Keratinocyte (primary cell): Measurements from ENCODE around the gene LOC128125822.
"Not testable (repeated sequence)": the region's sequence is repeated elsewhere in the genome, so short reads cannot be mapped to it uniquely, and the experiment has no call there.

Experiments used
- DNase-seq: peaks from one replicate; pipeline ENCODE4 v3.0.0-alpha.2; 2011; ENCODE audit warnings: low read depth, missing footprints, low spot score
- FAIRE-seq: peaks from 2 replicates; lab custom pipeline; 2011; peaks lifted over from hg19 to GRCh38; lab: Jason Lieb, UNC
- H2AFZ ChIP-seq: 2 replicates; pipeline ENCODE4 v1.6.0; 2012; ENCODE audit warnings: low read length, control low read depth, inconsistent platforms; ENCODE audit not compliant: control insufficient read depth
- H3K27ac ChIP-seq: 2 replicates; pipeline ENCODE4 v1.5.1; 2011; ENCODE audit warnings: low read length; ENCODE audit not compliant: control insufficient read depth, insufficient read depth
- H3K27me3 ChIP-seq: 3 replicates; pipeline ENCODE4 v1.6.0; 2011; ENCODE audit warnings: low read length; ENCODE audit not compliant: control insufficient read depth, insufficient read depth; ENCODE audit errors: extremely low read depth
- H3K36me3 ChIP-seq, 2 experiments: 2 replicates in 1 of 2; 3 replicates in 1 of 2; pipeline ENCODE4 v1.5.1; 2011; ENCODE audit warnings: low read length in 2 of 2, mild to moderate bottlenecking in 1 of 2; ENCODE audit not compliant: control insufficient read depth in 2 of 2, insufficient read depth in 2 of 2; ENCODE audit errors: extremely low read depth in 1 of 2
- H3K4me1 ChIP-seq: 3 replicates; pipeline ENCODE4 v1.5.1; 2011; ENCODE audit warnings: low read length; ENCODE audit not compliant: control insufficient read depth, insufficient read depth; ENCODE audit errors: extremely low read depth
- H3K4me2 ChIP-seq: 3 replicates; pipeline ENCODE4 v1.6.0; 2011; ENCODE audit warnings: low read depth, low read length; ENCODE audit not compliant: control insufficient read depth, insufficient read depth; ENCODE audit errors: extremely low read depth
- H3K4me3 ChIP-seq, 3 experiments: fragments of 200-600 bp in 1 of 3; sonication (generic) in 1 of 3; 2 replicates in 2 of 3; 3 replicates in 1 of 3; pipeline ENCODE4 v1.5.1; 2011 to 2016; ENCODE audit warnings: low read length in 3 of 3, mild to moderate bottlenecking in 3 of 3, control low read depth in 2 of 3, inconsistent platforms in 1 of 3, low read depth in 1 of 3, mixed read lengths in 1 of 3, mixed run types in 1 of 3, moderate library complexity in 1 of 3; ENCODE audit not compliant: control insufficient read depth in 2 of 3, insufficient read depth in 2 of 3; ENCODE audit errors: extremely low read depth in 1 of 3
- H3K79me2 ChIP-seq: 2 replicates; pipeline ENCODE4 v1.6.0; 2012; ENCODE audit warnings: low read length; ENCODE audit not compliant: control insufficient read depth, insufficient read depth
- H3K9ac ChIP-seq: 3 replicates; pipeline ENCODE4 v1.6.0; 2011; ENCODE audit warnings: low read length; ENCODE audit not compliant: control insufficient read depth, insufficient read depth; ENCODE audit errors: extremely low read depth
- H3K9me1 ChIP-seq: 3 replicates; pipeline ENCODE4 v1.6.0; 2011; ENCODE audit warnings: low read length; ENCODE audit not compliant: control insufficient read depth, insufficient read depth; ENCODE audit errors: extremely low read depth
- H3K9me3 ChIP-seq: 2 replicates; pipeline ENCODE4 v1.5.1; 2012; ENCODE audit warnings: low read depth, low read length; ENCODE audit not compliant: control insufficient read depth
- H4K20me1 ChIP-seq: 3 replicates; pipeline ENCODE4 v1.6.0; 2011; ENCODE audit warnings: low read length; ENCODE audit not compliant: control insufficient read depth, insufficient read depth; ENCODE audit errors: extremely low read depth
- EZH2 ChIP-seq: IDR thresholded peaks from one replicate; pipeline ENCODE4 v1.6.1; 2012; ENCODE audit warnings: inconsistent platforms, mild to moderate bottlenecking, low read length, moderate library complexity
- dilution Hi-C: fragments of 300-500 bp; cut with MboI; formaldehyde crosslinking; loops from one replicate; pipeline ENCODE4 v1.7.0; 2020; ENCODE audit warnings: low sequenced_read_pairs; ENCODE audit not compliant: extremely low pct_ligation_motif_present
- TF ChIP-seq, protein P1 (sequence below), 3 experiments: IDR thresholded peaks in 1 of 3; conservative IDR thresholded peaks in 1 of 3; optimal IDR thresholded peaks in 1 of 3; 2 replicates in 2 of 3; 3 replicates in 1 of 3; pipeline versions ENCODE3 to v1.5.1; 2011; ENCODE audit warnings: low read length in 3 of 3, mild to moderate bottlenecking in 3 of 3, moderate library complexity in 2 of 3, control low read depth in 1 of 3, inconsistent platforms in 1 of 3; ENCODE audit not compliant: insufficient read depth in 2 of 3; ENCODE audit errors: extremely low read depth in 1 of 3

LOC128125822 gene

DNA sequence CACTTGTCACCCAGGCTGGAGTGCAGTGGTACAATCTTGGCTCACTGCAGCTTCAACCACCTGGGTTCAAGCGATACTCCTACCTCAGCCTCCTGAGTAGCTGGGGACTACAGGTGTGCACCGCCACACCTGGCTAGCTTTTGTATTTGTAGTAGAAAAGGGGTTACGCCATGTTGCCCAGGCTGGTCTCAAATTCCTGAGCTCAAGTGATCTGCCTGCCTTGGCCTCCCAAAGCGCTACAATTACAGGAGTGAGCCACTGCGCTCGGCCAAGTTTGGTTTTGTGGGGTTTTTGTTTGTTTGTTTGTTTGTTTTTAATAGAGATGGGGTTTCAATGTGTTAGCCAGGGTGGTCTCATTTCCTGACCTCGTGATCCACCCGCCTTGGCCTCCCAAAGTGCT lies 12.3 kb downstream of the LOC128125822 start:
- FAIRE-seq (no peak), DNase-seq (no peak)
- Histone ChIP-seq H3K4me1 (no peaks in the 10 kb centered on the region), H3K9ac (no peak overlapping the region), H4K20me1 (peaks cover 2% of the 10 kb centered on the region), H3K4me2 (no peak overlapping the region), H3K27me3 (no peaks in the 10 kb centered on the region), H2AFZ (no peak overlapping the region), H3K4me3 (no peak overlapping the region), H3K79me2 (no peaks in the 10 kb centered on the region), H3K9me3 (no peaks in the 10 kb centered on the region), H3K36me3 (peaks cover 9 to 10% of the 10 kb centered on the region in 2 experiments), H3K9me1 (no peaks in the 10 kb centered on the region), H3K27ac (no peak overlapping the region)
- TF ChIP-seq EZH2 = no peak
- TF ChIP-seq, protein P1, sequence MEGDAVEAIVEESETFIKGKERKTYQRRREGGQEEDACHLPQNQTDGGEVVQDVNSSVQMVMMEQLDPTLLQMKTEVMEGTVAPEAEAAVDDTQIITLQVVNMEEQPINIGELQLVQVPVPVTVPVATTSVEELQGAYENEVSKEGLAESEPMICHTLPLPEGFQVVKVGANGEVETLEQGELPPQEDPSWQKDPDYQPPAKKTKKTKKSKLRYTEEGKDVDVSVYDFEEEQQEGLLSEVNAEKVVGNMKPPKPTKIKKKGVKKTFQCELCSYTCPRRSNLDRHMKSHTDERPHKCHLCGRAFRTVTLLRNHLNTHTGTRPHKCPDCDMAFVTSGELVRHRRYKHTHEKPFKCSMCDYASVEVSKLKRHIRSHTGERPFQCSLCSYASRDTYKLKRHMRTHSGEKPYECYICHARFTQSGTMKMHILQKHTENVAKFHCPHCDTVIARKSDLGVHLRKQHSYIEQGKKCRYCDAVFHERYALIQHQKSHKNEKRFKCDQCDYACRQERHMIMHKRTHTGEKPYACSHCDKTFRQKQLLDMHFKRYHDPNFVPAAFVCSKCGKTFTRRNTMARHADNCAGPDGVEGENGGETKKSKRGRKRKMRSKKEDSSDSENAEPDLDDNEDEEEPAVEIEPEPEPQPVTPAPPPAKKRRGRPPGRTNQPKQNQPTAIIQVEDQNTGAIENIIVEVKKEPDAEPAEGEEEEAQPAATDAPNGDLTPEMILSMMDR (optimal IDR thresholded peaks at IDR 0.05 in 1 of 3, IDR thresholded peaks at IDR 0.05 in 1 of 3, conservative IDR thresholded peaks at IDR 0.05 in 1 of 3; ENCODE audit: extremely low read depth in 1 of 3, insufficient read depth in 2 of 3, low read length in 3 of 3) = no peak
- dilution Hi-C loops = no loop called here

GRCh38 chr6:63585652-63586051 lies 13.4 kb downstream of the LOC128125822 start:
- H3K4me1 ChIP-seq, dilution Hi-C loops, H3K9me1 ChIP-seq, DNase-seq, H3K4me3 ChIP-seq, H3K79me2 ChIP-seq, H3K9me3 ChIP-seq, H4K20me1 ChIP-seq, H3K4me2 ChIP-seq, FAIRE-seq, H3K9ac ChIP-seq, H3K27ac ChIP-seq, H3K27me3 ChIP-seq, H3K36me3 ChIP-seq, H2AFZ ChIP-seq: not testable (repeated sequence)

DNA sequence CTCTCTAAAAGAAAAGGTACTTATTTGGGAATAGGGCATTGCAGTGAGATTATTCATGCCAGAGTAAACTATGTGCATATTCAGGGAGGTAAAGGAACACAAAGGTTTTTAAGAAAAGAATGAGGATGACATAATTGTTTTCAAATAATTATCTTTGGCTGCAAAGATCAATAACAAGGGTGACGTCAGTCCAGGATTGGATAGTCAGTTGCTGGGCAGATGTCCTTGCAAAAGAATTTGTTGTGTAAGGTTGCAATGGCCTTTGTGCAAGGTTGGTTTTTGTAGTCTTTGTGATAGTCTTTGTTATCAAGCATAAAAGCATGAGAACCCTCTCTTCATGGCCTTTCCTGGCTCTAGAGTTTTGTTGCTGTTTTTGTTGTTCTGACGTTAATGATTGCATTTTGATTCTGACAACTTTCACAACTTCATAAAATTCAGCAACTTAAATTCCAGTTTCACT lies 17.7 kb downstream of the LOC128125822 start:
- Histone ChIP-seq H3K9ac (no peak overlapping the region), H3K4me1 (no peaks in the 10 kb centered on the region), H4K20me1 (no peaks in the 10 kb centered on the region), H3K9me1 (no peaks in the 10 kb centered on the region), H2AFZ (no peak overlapping the region), H3K9me3 (no peaks in the 10 kb centered on the region), H3K27ac (no peak overlapping the region), H3K4me2 (no peak overlapping the region), H3K4me3 (no peak overlapping the region), H3K36me3 (no peaks in the 10 kb centered on the region), H3K27me3 (no peaks in the 10 kb centered on the region), H3K79me2 (no peaks in the 10 kb centered on the region)
- dilution Hi-C loops = no loop called here
- DNase-seq (no peak), FAIRE-seq (no peak)
- TF ChIP-seq, protein P1 (optimal IDR thresholded peaks at IDR 0.05 in 1 of 3, IDR thresholded peaks at IDR 0.05 in 1 of 3, conservative IDR thresholded peaks at IDR 0.05 in 1 of 3; ENCODE audit: extremely low read depth in 1 of 3, insufficient read depth in 2 of 3, low read length in 3 of 3) = no peak
- no peak for TF ChIP-seq EZH2
